PFSK-1 (cell line): Measurements from ENCODE around the gene ADAMTS20.

Experiments used
- FOXP2 ChIP-seq: optimal IDR thresholded peaks from 2 replicates; pipeline ENCODE3; 2011; ENCODE audit warnings: borderline replicate concordance, control low read depth, inconsistent platforms; ENCODE audit not compliant: insufficient read depth; ENCODE audit errors: extremely low read length, extremely low read depth
- POLR2AphosphoS5 ChIP-seq: IDR thresholded peaks from 2 replicates; pipeline ENCODE4 v1.6.1; 2012; ENCODE audit warnings: low read depth, mild to moderate bottlenecking, control low read depth, low read length, moderate library complexity
- SIN3A ChIP-seq: IDR thresholded peaks from 2 replicates; pipeline ENCODE4 v1.6.1; 2012; ENCODE audit warnings: mild to moderate bottlenecking, low read length, moderate library complexity, borderline replicate concordance; ENCODE audit not compliant: insufficient read depth
- TAF1 ChIP-seq: IDR thresholded peaks from 2 replicates; pipeline ENCODE4 v1.6.1; 2012; ENCODE audit warnings: low read length, control low read depth, borderline replicate concordance; ENCODE audit not compliant: insufficient read depth
- TF ChIP-seq, protein P1 (sequence below), 2 experiments: IDR thresholded peaks; 2 replicates each; pipeline versions ENCODE4 v1.6.1 to v1.8.0; 2011 to 2012; ENCODE audit warnings: low read depth in 2 of 2, low read length in 2 of 2, control low read depth in 1 of 2, inconsistent platforms in 1 of 2, mild to moderate bottlenecking in 1 of 2, moderate library complexity in 1 of 2; ENCODE audit not compliant: insufficient read depth in 1 of 2

Gene ADAMTS20

DNA sequence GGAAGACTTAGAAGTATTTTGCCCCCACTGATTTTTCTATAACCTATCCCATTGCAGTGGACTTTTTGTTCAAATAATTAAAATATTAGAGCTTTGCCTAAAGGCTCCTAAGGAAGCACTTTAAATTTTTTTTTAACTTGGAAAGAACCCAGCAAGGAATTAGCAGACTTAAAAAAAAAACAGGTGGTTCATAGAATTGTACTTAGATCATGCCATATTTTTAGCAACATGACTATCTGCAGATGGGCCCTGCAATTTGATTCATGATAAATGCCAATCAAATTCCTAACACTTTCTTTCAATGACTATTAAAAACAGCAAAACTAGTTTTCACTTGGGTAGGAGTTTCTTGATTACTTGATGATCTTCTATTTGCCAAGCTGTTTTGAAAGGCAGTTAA lies 11.5 kb downstream of the ADAMTS20 start:
- TF ChIP-seq, protein P1, sequence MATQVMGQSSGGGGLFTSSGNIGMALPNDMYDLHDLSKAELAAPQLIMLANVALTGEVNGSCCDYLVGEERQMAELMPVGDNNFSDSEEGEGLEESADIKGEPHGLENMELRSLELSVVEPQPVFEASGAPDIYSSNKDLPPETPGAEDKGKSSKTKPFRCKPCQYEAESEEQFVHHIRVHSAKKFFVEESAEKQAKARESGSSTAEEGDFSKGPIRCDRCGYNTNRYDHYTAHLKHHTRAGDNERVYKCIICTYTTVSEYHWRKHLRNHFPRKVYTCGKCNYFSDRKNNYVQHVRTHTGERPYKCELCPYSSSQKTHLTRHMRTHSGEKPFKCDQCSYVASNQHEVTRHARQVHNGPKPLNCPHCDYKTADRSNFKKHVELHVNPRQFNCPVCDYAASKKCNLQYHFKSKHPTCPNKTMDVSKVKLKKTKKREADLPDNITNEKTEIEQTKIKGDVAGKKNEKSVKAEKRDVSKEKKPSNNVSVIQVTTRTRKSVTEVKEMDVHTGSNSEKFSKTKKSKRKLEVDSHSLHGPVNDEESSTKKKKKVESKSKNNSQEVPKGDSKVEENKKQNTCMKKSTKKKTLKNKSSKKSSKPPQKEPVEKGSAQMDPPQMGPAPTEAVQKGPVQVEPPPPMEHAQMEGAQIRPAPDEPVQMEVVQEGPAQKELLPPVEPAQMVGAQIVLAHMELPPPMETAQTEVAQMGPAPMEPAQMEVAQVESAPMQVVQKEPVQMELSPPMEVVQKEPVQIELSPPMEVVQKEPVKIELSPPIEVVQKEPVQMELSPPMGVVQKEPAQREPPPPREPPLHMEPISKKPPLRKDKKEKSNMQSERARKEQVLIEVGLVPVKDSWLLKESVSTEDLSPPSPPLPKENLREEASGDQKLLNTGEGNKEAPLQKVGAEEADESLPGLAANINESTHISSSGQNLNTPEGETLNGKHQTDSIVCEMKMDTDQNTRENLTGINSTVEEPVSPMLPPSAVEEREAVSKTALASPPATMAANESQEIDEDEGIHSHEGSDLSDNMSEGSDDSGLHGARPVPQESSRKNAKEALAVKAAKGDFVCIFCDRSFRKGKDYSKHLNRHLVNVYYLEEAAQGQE (IDR thresholded peaks at IDR 0.05; ENCODE audit: insufficient read depth in 1 of 2, low read depth in 2 of 2, low read length in 2 of 2), result no peak
- no peak for TF ChIP-seq SIN3A
- no peak for TF ChIP-seq POLR2AphosphoS5
- no peak for TF ChIP-seq FOXP2

DNA sequence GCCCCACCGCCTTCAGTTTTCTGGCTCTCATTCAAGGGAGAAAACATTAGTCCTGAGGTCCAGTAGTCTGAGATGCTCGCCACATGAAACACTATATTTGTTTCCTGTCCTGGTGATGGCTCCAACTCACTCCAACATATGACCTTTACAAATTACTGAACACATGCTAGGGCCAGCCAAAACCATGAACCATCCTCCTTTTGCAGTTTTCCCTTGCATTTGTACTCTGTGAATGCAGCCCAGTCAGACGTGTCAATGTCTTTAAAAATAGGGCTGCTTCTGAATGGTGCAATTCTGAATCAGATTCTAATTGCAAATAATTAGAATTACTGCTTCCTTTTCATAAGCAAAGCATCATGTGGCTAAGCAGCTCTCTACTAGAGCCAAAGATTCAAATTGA lies 36.0 kb downstream of the ADAMTS20 start:
- TF ChIP-seq, protein P1 (IDR thresholded peaks at IDR 0.05; ENCODE audit: insufficient read depth in 1 of 2, low read depth in 2 of 2, low read length in 2 of 2), result no peak
- TF ChIP-seq POLR2AphosphoS5 (no peak), SIN3A (no peak), TAF1 (no peak), FOXP2 (no peak)

DNA sequence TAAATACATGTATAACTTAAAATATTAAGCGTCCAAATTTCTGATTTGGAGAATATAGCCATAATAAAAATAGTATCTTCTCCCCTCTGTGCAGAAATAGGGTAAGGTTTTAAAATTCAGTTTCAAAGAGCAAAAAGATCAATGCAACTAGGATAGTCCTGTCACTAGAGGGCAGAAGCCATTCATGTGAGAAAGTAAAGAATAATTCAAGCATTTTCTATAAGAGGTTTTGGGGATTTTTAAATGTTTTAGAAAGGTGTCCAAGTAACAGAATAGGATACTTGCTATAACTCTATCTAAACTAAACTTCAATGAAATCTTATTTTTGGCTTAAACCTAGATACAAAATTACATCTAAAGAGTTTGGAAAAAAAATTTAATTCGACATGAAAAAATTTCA lies 50.3 kb downstream of the ADAMTS20 start:
- TF ChIP-seq TAF1, result no peak
- TF ChIP-seq, protein P1 (IDR thresholded peaks at IDR 0.05; ENCODE audit: insufficient read depth in 1 of 2, low read depth in 2 of 2, low read length in 2 of 2), result no peak
- no peak for TF ChIP-seq SIN3A
- no peak for TF ChIP-seq POLR2AphosphoS5
- no peak for TF ChIP-seq FOXP2

DNA sequence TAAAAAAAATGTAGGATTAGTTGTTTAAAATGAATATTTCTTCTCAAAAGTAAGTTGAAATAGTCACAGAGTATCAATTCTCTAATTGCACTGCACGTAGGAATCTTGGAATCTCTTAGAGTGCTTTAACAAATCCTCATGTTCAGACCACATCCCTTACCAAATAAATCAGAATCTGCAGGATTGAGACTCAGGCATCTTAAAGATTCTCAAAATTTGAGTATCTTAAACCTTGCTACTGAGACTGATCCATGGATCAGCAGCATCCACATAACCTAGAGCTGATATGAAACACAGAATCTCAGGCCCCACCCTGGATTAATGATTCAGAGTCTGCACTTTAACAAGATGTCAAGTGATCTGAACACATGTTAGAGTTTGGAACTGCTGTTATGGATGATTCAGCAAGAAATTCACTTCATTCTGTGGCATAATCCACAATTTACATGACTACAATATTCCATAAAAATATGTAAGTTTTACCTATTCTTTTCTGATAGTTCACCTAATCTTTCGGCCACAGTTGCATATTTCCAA lies 58.7 kb downstream of the ADAMTS20 start:
- TF ChIP-seq SIN3A, result no peak
- no peak for TF ChIP-seq FOXP2
- no peak for TF ChIP-seq TAF1
- TF ChIP-seq POLR2AphosphoS5, result no peak
- TF ChIP-seq, protein P1 (IDR thresholded peaks at IDR 0.05; ENCODE audit: insufficient read depth in 1 of 2, low read depth in 2 of 2, low read length in 2 of 2), result no peak
